ENCODE measurements around the gene COPB1.

The COPB1 gene

GRCh38 chr11:14423633-14424032 is 76.0 kb downstream of the COPB1 start:
- DNase-seq (ENCODE audit: low read depth) = no peak

GRCh38 chr11:14422814-14423182 is 76.8 kb downstream of the COPB1 start:
- DNase-seq (ENCODE audit: low read depth) = no peak

GRCh38 chr11:14422052-14422813 is 77.4 kb downstream of the COPB1 start:
- no peak for DNase-seq (ENCODE audit: low read depth)

- no peak for DNase-seq (ENCODE audit: low read depth)
Measured at GRCh38 chr11:14420223-14420622, 79.4 kb downstream of the COPB1 start.

GRCh38 chr11:14418801-14419417 is 80.7 kb downstream of the COPB1 start:
- no peak for DNase-seq (ENCODE audit: low read depth)

GRCh38 chr11:14417617-14418374 is 81.8 kb downstream of the COPB1 start:
- DNase-seq (ENCODE audit: low read depth) = no peak

GRCh38 chr11:14417186-14417585 is 82.4 kb downstream of the COPB1 start:
- DNase-seq (ENCODE audit: low read depth) = no peak

GRCh38 chr11:14414470-14415461 is 84.8 kb downstream of the COPB1 start:
- DNase-seq (ENCODE audit: low read depth) = peak; percentile 66

- no peak for DNase-seq (ENCODE audit: low read depth)
Measured at GRCh38 chr11:14413307-14414069, 86.1 kb downstream of the COPB1 start.

- DNase-seq (ENCODE audit: low read depth) = no peak
Measured at GRCh38 chr11:14411818-14412217, 87.8 kb downstream of the COPB1 start.

- no peak for DNase-seq (ENCODE audit: low read depth)
Measured at GRCh38 chr11:14409891-14410290, 89.7 kb downstream of the COPB1 start.

GRCh38 chr11:14408612-14409011 is 91.0 kb downstream of the COPB1 start:
- DNase-seq (ENCODE audit: low read depth) = no peak

Data from activated T-cell treated with anti-CD3 and anti-CD28 coated beads for 48 hours (primary cell).